ENCODE results near the gene TNN. TPM values are rescaled to one million over a fixed set of nuclear protein-coding genes. Genes with fewer than 3 reads are reported as not detected.
A peak's percentile ranks its signal among the peaks of the same experiment; 100 is the strongest.

Gene TNN
- total and polyA plus RNA-seq, 9 donors: 3.3 to 9.2 (median 5.5) TPM

- Histone ChIP-seq H3K4me1 (ENCODE audit: control insufficient read depth, insufficient read depth, low read length) (peaks cover 2% of the 10 kb centered on the region), H3K36me3 (ENCODE audit: control insufficient read depth, insufficient read depth, low read length) (no peaks in the 10 kb centered on the region), H3K4me3 (ENCODE audit: low read length) (no peak overlapping the region), H3K27me3 (ENCODE audit: control insufficient read depth, insufficient read depth, low read length) (no peaks in the 10 kb centered on the region), H3K9me3 (replicated peaks; ENCODE audit: control insufficient read depth, low read depth, low read length) (no peaks in the 10 kb centered on the region), H3K27ac (ENCODE audit: low read length) (no peak overlapping the region)
- WGBS (ENCODE audit: insufficient coverage): 94% methylated on average over 40 of the region's 40 CpGs
- DNase-seq: no peak
These were observed 11.7 kb downstream of the TNN start for GRCh38 chr1:175079338-175079737.

GRCh38 chr1:175080030-175080429, 12.4 kb downstream of the TNN start:
- H3K36me3 ChIP-seq (ENCODE audit: control insufficient read depth, insufficient read depth, low read length): no peaks in the 10 kb centered on the region
- 83% methylated on average over 4 of the region's 6 CpGs for WGBS (ENCODE audit: insufficient coverage)
- H3K27ac ChIP-seq (ENCODE audit: low read length): no peak overlapping the region
- no peak for DNase-seq
- H3K9me3 ChIP-seq (replicated peaks; ENCODE audit: control insufficient read depth, low read depth, low read length): no peaks in the 10 kb centered on the region
- peaks cover 2% of the 10 kb centered on the region for H3K4me1 ChIP-seq (ENCODE audit: control insufficient read depth, insufficient read depth, low read length)
- no peaks in the 10 kb centered on the region for H3K27me3 ChIP-seq (ENCODE audit: control insufficient read depth, insufficient read depth, low read length)
- H3K4me3 ChIP-seq (ENCODE audit: low read length): no peak overlapping the region

- Histone ChIP-seq H3K36me3 (ENCODE audit: control insufficient read depth, insufficient read depth, low read length) (no peaks in the 10 kb centered on the region), H3K9me3 (replicated peaks; ENCODE audit: control insufficient read depth, low read depth, low read length) (no peaks in the 10 kb centered on the region), H3K27ac (ENCODE audit: low read length) (no peak overlapping the region), H3K4me3 (ENCODE audit: low read length) (no peak overlapping the region), H3K27me3 (ENCODE audit: control insufficient read depth, insufficient read depth, low read length) (no peaks in the 10 kb centered on the region), H3K4me1 (ENCODE audit: control insufficient read depth, insufficient read depth, low read length) (peaks cover 2% of the 10 kb centered on the region)
- no peak for DNase-seq
- WGBS (ENCODE audit: insufficient coverage): 100% methylated on average over 1 of the region's 2 CpGs
These were observed 14.3 kb downstream of the TNN start for GRCh38 chr1:175081983-175082382.

GRCh38 chr1:175088525-175088951, 20.9 kb downstream of the TNN start:
- 40% methylated on average over 2 of the region's 3 CpGs for WGBS (ENCODE audit: insufficient coverage)
- Histone ChIP-seq H3K27me3 (ENCODE audit: control insufficient read depth, insufficient read depth, low read length) (no peaks in the 10 kb centered on the region), H3K36me3 (ENCODE audit: control insufficient read depth, insufficient read depth, low read length) (no peaks in the 10 kb centered on the region), H3K27ac (ENCODE audit: low read length) (no peak overlapping the region), H3K9me3 (replicated peaks; ENCODE audit: control insufficient read depth, low read depth, low read length) (no peaks in the 10 kb centered on the region), H3K4me3 (ENCODE audit: low read length) (no peak overlapping the region), H3K4me1 (ENCODE audit: control insufficient read depth, insufficient read depth, low read length) (peaks cover 16% of the 10 kb centered on the region)
- DNase-seq: no peak

GRCh38 chr1:175089136-175089718, 21.6 kb downstream of the TNN start:
- 19% methylated on average over 5 of the region's 7 CpGs for WGBS (ENCODE audit: insufficient coverage)
- H3K27me3 ChIP-seq (ENCODE audit: control insufficient read depth, insufficient read depth, low read length): no peaks in the 10 kb centered on the region
- peak; percentile 52 for DNase-seq
- peaks cover 16% of the 10 kb centered on the region for H3K4me1 ChIP-seq (ENCODE audit: control insufficient read depth, insufficient read depth, low read length)
- no peak overlapping the region for H3K4me3 ChIP-seq (ENCODE audit: low read length)
- no peaks in the 10 kb centered on the region for H3K36me3 ChIP-seq (ENCODE audit: control insufficient read depth, insufficient read depth, low read length)
- no peak overlapping the region for H3K27ac ChIP-seq (ENCODE audit: low read length)
- H3K9me3 ChIP-seq (replicated peaks; ENCODE audit: control insufficient read depth, low read depth, low read length): no peaks in the 10 kb centered on the region

GRCh38 chr1:175090780-175091179, 23.1 kb downstream of the TNN start:
- Histone ChIP-seq H3K4me3 (ENCODE audit: low read length) (no peak overlapping the region), H3K27me3 (ENCODE audit: control insufficient read depth, insufficient read depth, low read length) (no peaks in the 10 kb centered on the region), H3K27ac (ENCODE audit: low read length) (peak overlapping the region; percentile 57), H3K4me1 (ENCODE audit: control insufficient read depth, insufficient read depth, low read length) (peaks cover 16% of the 10 kb centered on the region), H3K9me3 (replicated peaks; ENCODE audit: control insufficient read depth, low read depth, low read length) (no peaks in the 10 kb centered on the region), H3K36me3 (ENCODE audit: control insufficient read depth, insufficient read depth, low read length) (no peaks in the 10 kb centered on the region)
- WGBS (ENCODE audit: insufficient coverage): no CpG with 5 or more reads among the region's 2 CpGs
- DNase-seq: peak; percentile 88

- H3K27ac ChIP-seq (ENCODE audit: low read length): no peak overlapping the region
- no peaks in the 10 kb centered on the region for H3K9me3 ChIP-seq (replicated peaks; ENCODE audit: control insufficient read depth, low read depth, low read length)
- 67% methylated on average over 4 of the region's 4 CpGs for WGBS (ENCODE audit: insufficient coverage)
- no peak overlapping the region for H3K4me3 ChIP-seq (ENCODE audit: low read length)
- peaks cover 9% of the 10 kb centered on the region for H3K4me1 ChIP-seq (ENCODE audit: control insufficient read depth, insufficient read depth, low read length)
- H3K27me3 ChIP-seq (ENCODE audit: control insufficient read depth, insufficient read depth, low read length): no peaks in the 10 kb centered on the region
- H3K36me3 ChIP-seq (ENCODE audit: control insufficient read depth, insufficient read depth, low read length): no peaks in the 10 kb centered on the region
- no peak for DNase-seq
These were observed 27.0 kb downstream of the TNN start for GRCh38 chr1:175094626-175095025.

- no peaks in the 10 kb centered on the region for H3K9me3 ChIP-seq (replicated peaks; ENCODE audit: control insufficient read depth, low read depth, low read length)
- H3K27me3 ChIP-seq (ENCODE audit: control insufficient read depth, insufficient read depth, low read length): no peaks in the 10 kb centered on the region
- no peak overlapping the region for H3K4me3 ChIP-seq (ENCODE audit: low read length)
- H3K36me3 ChIP-seq (ENCODE audit: control insufficient read depth, insufficient read depth, low read length): no peaks in the 10 kb centered on the region
- no peak overlapping the region for H3K27ac ChIP-seq (ENCODE audit: low read length)
- 93% methylated on average over 2 of the region's 3 CpGs for WGBS (ENCODE audit: insufficient coverage)
- H3K4me1 ChIP-seq (ENCODE audit: control insufficient read depth, insufficient read depth, low read length): peaks cover 9% of the 10 kb centered on the region
- DNase-seq: no peak
These were observed 27.4 kb downstream of the TNN start for GRCh38 chr1:175095069-175095468.

GRCh38 chr1:175095978-175096607, 28.5 kb downstream of the TNN start:
- no peak overlapping the region for H3K4me3 ChIP-seq (ENCODE audit: low read length)
- H3K9me3 ChIP-seq (replicated peaks; ENCODE audit: control insufficient read depth, low read depth, low read length): no peaks in the 10 kb centered on the region

GRCh38 chr1:175097361-175097760, 29.7 kb downstream of the TNN start:
- Histone ChIP-seq H3K27me3 (ENCODE audit: control insufficient read depth, insufficient read depth, low read length) (no peaks in the 10 kb centered on the region), H3K4me3 (ENCODE audit: low read length) (no peak overlapping the region), H3K36me3 (ENCODE audit: control insufficient read depth, insufficient read depth, low read length) (no peaks in the 10 kb centered on the region)

More at GRCh38 chr1:175095978-175096607, 28.5 kb downstream of the TNN start:
- no peak overlapping the region for H3K27ac ChIP-seq (ENCODE audit: low read length)
- DNase-seq: no peak
- no peaks in the 10 kb centered on the region for H3K36me3 ChIP-seq (ENCODE audit: control insufficient read depth, insufficient read depth, low read length)
- H3K4me1 ChIP-seq (ENCODE audit: control insufficient read depth, insufficient read depth, low read length): peaks cover 3% of the 10 kb centered on the region
- no peaks in the 10 kb centered on the region for H3K27me3 ChIP-seq (ENCODE audit: control insufficient read depth, insufficient read depth, low read length)
- 86% methylated on average over 3 of the region's 3 CpGs for WGBS (ENCODE audit: insufficient coverage)

More at GRCh38 chr1:175097361-175097760, 29.7 kb downstream of the TNN start:
- no peak overlapping the region for H3K27ac ChIP-seq (ENCODE audit: low read length)
- no peak for DNase-seq
- H3K4me1 ChIP-seq (ENCODE audit: control insufficient read depth, insufficient read depth, low read length): no peaks in the 10 kb centered on the region
- no peaks in the 10 kb centered on the region for H3K9me3 ChIP-seq (replicated peaks; ENCODE audit: control insufficient read depth, low read depth, low read length)
- WGBS (ENCODE audit: insufficient coverage): 93% methylated on average over 9 of the region's 9 CpGs
